Tibial artery (tissue), 4 donors: Measurements from ENCODE around the gene CLN3.

Experiments used
- DNase-seq, 2 donors: peaks; one replicate each; pipeline ENCODE4 v3.0.0-alpha.2; 2019
- H3K27ac ChIP-seq, 2 donors: fragments of 200-600 bp; sonication (generic) in 1 of 2; 1 replicate in 1 of 2; 2 replicates in 1 of 2; pipeline ENCODE4 v1.5.1; 2018 to 2019; ENCODE audit warnings: mild to moderate bottlenecking in 1 of 2
- H3K27me3 ChIP-seq, 2 donors: fragments of 200-600 bp; sonication (generic) in 1 of 2; one replicate each; pipeline versions ENCODE4 v1.5.1 to v1.6.0; 2016 to 2019
- H3K36me3 ChIP-seq, 3 donors: fragments of 200-600 bp; sonication (generic) in 2 of 3; one replicate each; pipeline ENCODE4 v1.5.1; 2016 to 2019; ENCODE audit warnings: mild to moderate bottlenecking in 2 of 3
- H3K4me1 ChIP-seq, 4 donors: fragments of 200-600 bp; sonication (generic) in 2 of 4; 1 replicate in 3 of 4; 2 replicates in 1 of 4; pipeline ENCODE4 v1.5.1; 2016 to 2019
- H3K4me3 ChIP-seq, 2 donors: fragments of 200-600 bp; sonication (generic) in 1 of 2; 1 replicate in 1 of 2; 2 replicates in 1 of 2; pipeline ENCODE4 v1.5.1; 2018 to 2019; ENCODE audit warnings: mild to moderate bottlenecking in 2 of 2
- H3K9me3 ChIP-seq, 3 donors: fragments of 200-600 bp; sonication (generic) in 1 of 3; one replicate each; pipeline ENCODE4 v1.5.1; 2016 to 2019
- intact Hi-C: fragments of 100-400 bp; cut with DNase I; formaldehyde crosslinking; loops from one replicate; pipeline ENCODE4 v1.15.0; 2023; ENCODE audit warnings: low total_unique reads
- TF ChIP-seq, protein P1 (sequence below), 2 experiments: fragments of 200-600 bp in 1 of 2; fragments of 450-650 bp in 1 of 2; IDR thresholded peaks; one replicate each; pipeline ENCODE4 v1.5.1; 2017 to 2019; ENCODE audit warnings: antibody characterized with exemption in 2 of 2, mild to moderate bottlenecking in 1 of 2, moderate library complexity in 1 of 2

The CLN3 gene

DNA sequence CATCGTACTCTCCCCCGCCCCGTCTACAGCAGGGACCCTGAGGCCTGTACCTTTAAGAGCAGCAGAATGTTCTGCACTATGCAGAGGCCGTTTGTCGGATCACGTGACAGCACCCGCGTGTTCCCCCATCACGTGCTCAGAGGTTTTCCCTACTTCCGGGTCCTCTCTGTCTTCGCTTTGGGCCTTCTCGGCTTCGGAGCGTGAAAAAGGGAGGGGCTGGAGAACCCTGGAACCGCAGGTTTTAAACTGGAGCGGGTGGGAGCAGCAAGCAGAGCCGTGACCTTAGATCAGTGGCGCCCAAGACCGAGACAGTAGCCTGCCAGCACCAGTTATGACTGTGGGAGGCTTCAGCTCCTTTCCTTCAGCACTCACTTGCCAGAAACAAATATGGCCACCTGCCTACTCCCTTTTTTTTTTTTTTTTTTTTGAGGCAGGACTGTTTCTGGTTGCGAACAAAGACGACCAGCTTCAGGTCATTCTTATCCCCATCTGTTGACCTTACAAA is at the start of gene CLN3:
Gene CLN3, minus strand, starts transcription at position 105 of the 505 bp plus-strand sequence. CDS start 315 bp downstream, outside the sequence.
- no peaks in the 10 kb centered on the region for H3K9me3 ChIP-seq
- peak within 1 kb of the TSS; percentile 72 to 83 for H3K4me3 ChIP-seq
- peaks cover 7 to 30% (median 10%) of the 10 kb centered on the region in 3 donors for H3K36me3 ChIP-seq
- TF ChIP-seq, protein P1, sequence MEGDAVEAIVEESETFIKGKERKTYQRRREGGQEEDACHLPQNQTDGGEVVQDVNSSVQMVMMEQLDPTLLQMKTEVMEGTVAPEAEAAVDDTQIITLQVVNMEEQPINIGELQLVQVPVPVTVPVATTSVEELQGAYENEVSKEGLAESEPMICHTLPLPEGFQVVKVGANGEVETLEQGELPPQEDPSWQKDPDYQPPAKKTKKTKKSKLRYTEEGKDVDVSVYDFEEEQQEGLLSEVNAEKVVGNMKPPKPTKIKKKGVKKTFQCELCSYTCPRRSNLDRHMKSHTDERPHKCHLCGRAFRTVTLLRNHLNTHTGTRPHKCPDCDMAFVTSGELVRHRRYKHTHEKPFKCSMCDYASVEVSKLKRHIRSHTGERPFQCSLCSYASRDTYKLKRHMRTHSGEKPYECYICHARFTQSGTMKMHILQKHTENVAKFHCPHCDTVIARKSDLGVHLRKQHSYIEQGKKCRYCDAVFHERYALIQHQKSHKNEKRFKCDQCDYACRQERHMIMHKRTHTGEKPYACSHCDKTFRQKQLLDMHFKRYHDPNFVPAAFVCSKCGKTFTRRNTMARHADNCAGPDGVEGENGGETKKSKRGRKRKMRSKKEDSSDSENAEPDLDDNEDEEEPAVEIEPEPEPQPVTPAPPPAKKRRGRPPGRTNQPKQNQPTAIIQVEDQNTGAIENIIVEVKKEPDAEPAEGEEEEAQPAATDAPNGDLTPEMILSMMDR (IDR thresholded peaks at IDR 0.05), result no peak
- H3K4me1 ChIP-seq, result peaks cover 0 to 16% (median 8%) of the 10 kb centered on the region in 4 donors
- H3K27ac ChIP-seq, result peak within 1 kb of the TSS; percentile 78 to 80
- intact Hi-C loops, result loop anchor here (2.0 to 10.0 kb wide), 2 partner anchors 47 to 277 kb away; partner anchors contain the start of genes NUPR1 and XPO6
- H3K27me3 ChIP-seq, result peaks cover 0 to 2% of the 10 kb centered on the region in 2 donors
- DNase-seq, result peak; percentile 94 to 97

DNA sequence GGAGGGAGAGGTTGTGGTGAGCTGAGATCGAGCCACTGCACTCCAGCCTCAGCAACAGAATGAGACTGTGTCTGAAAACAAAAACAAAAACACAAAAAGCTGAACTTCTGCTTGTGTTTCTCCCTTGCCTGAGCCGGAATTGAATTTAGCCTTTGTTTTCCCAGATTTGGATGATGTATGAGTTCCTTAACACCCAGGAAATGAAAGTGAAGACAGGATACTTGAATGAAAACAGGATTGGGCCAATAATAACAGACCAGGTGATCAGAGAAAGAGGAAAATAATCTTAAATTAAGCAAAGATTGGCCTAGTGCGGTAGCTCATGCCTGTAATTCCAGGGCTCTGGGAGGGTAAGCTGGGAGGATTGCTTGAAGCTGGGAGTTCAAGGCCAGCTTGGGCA is 48.5 kb upstream of the CLN3 start:
- DNase-seq, result no peak
- Histone ChIP-seq H3K4me3 (no peak overlapping the region), H3K4me1 (peaks cover 0 to 40% (median 24%) of the 10 kb centered on the region in 4 donors), H3K9me3 (peaks cover 0 to 10% (median 5%) of the 10 kb centered on the region in 3 donors), H3K27me3 (no peaks in the 10 kb centered on the region), H3K27ac (peak overlapping the region; percentile 96), H3K36me3 (peaks cover 20 to 27% (median 26%) of the 10 kb centered on the region in 3 donors)
- TF ChIP-seq, protein P1 (IDR thresholded peaks at IDR 0.05), result no peak
- intact Hi-C loops, result no loop called here

DNA sequence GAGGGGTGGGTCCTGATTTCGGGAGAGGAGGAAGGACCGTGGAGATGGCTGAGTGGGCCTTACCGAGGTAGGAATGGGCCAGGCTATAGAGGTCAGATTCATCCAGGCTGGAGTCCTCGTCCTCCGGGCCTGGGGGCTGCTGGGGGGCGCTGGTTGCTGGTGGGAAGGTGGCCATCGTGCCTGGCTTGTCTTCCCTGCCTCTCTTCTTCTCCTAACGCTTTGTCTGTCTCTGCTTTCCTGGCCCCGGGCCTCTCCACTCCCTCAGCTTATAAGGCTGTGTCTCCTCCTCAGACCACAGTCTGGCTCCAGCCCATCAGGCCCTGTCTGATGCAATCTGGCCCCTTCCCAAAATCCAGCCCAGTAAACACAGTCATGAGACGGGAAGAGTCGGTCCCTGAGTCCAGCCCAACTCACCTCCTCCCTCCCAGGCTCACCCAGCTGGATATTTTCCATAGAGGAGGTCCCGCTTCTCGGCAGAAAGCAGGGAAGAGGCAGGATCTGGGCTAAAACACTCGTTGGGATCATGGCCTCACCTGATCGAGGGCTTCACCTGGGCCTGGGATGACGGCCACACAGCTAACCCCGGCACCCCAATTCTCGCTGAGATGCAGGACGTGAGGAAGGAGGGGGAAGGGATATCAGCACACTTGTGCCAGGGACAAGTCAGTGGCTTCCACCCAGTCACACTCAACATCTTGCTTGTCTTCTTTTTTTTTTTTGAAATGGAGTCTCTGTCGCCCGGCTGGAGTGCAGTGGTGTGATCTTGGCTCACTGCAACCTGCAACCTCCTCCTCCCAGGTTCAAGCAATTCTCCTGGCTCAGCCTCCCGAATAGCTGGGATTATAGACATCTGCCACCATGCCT is 47.1 kb upstream of the CLN3 start, which contains the start of gene NUPR1:
Gene NUPR1, minus strand, starts transcription at position 242 of the 864 bp plus-strand sequence. Its CDS starts 67 bp downstream, at position 175.
- H3K9me3 ChIP-seq, result peaks cover 1 to 10% (median 5%) of the 10 kb centered on the region in 3 donors
- H3K36me3 ChIP-seq, result peaks cover 33 to 41% (median 34%) of the 10 kb centered on the region in 3 donors
- peaks cover 0 to 54% (median 24%) of the 10 kb centered on the region in 4 donors for H3K4me1 ChIP-seq
- TF ChIP-seq, protein P1 (IDR thresholded peaks at IDR 0.05), result no peak
- intact Hi-C loops, result loop anchor here (2.0 kb wide), 1 partner anchor 46 kb away; the partner anchor contains the start of gene CLN3
- peak within 1 kb of the TSS; percentile 59 to 64 for H3K4me3 ChIP-seq
- no peaks in the 10 kb centered on the region for H3K27me3 ChIP-seq
- H3K27ac ChIP-seq, result peak within 1 kb of the TSS; percentile 96
- DNase-seq, result peak; percentile 98 to 99

DNA sequence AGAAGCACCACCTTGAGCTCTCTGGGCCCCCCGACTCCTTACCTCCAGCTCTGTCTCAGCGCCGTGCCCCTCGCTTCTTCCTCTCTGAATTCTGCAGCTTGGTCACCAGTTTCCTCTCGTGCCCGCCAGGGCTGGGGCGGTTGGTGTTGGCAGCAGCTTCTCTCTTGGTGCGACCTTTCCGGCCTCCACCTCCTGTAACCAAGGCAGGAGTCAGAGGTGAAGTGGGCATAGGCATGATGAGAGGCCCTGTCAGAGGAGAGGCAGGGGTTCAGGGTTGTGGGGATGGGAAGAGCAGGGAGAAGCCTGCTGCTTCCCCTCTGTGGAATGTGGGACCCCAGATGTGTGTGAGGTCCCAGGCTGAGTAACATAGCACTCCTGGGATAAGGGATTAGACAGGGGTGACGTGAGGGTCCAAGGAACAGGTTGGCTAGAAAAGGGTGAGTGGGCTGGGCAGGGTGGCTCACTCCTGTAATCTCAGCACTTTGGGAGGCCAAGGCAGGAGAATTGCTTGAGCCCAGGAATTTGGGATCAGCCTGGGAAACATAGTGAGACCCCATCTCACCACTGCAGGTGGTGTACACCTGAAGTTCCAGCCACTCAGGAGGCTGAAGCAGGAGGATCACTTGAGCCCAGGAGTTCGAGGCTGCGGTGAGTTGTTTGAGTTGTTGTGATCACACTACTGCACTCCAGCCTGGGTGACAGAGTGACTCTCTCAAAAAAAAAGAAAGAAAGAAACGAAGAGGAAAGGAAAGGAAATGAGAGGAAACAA is 46.3 kb upstream of the CLN3 start:
- Histone ChIP-seq H3K27me3 (no peaks in the 10 kb centered on the region), H3K9me3 (peaks cover 3 to 10% (median 5%) of the 10 kb centered on the region in 3 donors), H3K4me3 (peak overlapping the region; percentile 59 to 64), H3K27ac (peak overlapping the region; percentile 96), H3K4me1 (peaks cover 0 to 62% (median 28%) of the 10 kb centered on the region in 4 donors), H3K36me3 (peaks cover 35 to 43% (median 35%) of the 10 kb centered on the region in 3 donors)
- intact Hi-C loops, result loop anchor here (2.0 kb wide), 1 partner anchor 45 kb away; the partner anchor contains the start of gene CLN3
- no peak for DNase-seq
- TF ChIP-seq, protein P1 (IDR thresholded peaks at IDR 0.05), result no peak

DNA sequence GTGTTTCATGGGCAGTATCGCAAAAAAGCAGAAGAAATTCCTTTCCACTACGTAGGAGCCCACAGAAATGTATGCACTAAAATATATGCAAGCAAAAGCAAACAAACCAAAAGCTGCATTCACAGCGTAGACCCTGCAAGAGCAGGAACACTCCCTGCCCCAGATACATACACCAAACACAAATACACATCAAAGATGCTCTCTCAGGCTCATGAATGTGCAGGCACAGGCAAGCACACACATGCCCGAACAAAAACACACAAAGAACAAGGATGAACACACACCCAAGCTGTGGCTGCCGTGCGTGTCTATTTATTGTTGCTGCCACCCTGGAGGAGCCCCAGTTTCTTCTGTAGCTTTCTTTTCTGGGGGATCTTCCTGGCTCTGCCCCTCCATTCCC is 45.2 kb upstream of the CLN3 start:
- DNase-seq, result no peak

More for the DNA sequence above, 45.2 kb upstream of the CLN3 start:
- H3K36me3 ChIP-seq, result peaks cover 35 to 43% (median 35%) of the 10 kb centered on the region in 3 donors
- H3K27me3 ChIP-seq, result no peaks in the 10 kb centered on the region
- H3K27ac ChIP-seq, result peak overlapping the region; percentile 96
- intact Hi-C loops, result no loop called here
- peaks cover 0 to 73% (median 35%) of the 10 kb centered on the region in 4 donors for H3K4me1 ChIP-seq
- TF ChIP-seq, protein P1 (IDR thresholded peaks at IDR 0.05), result no peak
- peak overlapping the region; percentile 59 to 64 for H3K4me3 ChIP-seq
- H3K9me3 ChIP-seq, result peaks cover 3 to 10% (median 5%) of the 10 kb centered on the region in 3 donors
